H1 (cell line): ENCODE measurements around the gene CMBL. TPM values are rescaled to one million over a fixed set of nuclear protein-coding genes. Genes with fewer than 3 reads are reported as not detected.
A peak's percentile ranks its signal among the peaks of the same experiment; 100 is the strongest.

Experiments used
- E2F6 ChIP-seq: IDR thresholded peaks from 2 replicates; pipeline ENCODE4 v1.6.1; 2012; ENCODE audit warnings: inconsistent platforms
- EZH2 ChIP-seq: fragments of 200-600 bp; sonication (generic); IDR thresholded peaks from 2 replicates; pipeline ENCODE4 v1.7.1; 2012; ENCODE audit warnings: low read depth, mild to moderate bottlenecking, moderate library complexity, low read length, inconsistent platforms; ENCODE audit not compliant: severe bottlenecking
- GABPA ChIP-seq: IDR thresholded peaks from 2 replicates; pipeline ENCODE4 v1.6.1; 2011; ENCODE audit warnings: mild to moderate bottlenecking, low read length, moderate library complexity, borderline replicate concordance; ENCODE audit not compliant: insufficient read depth
- MAFK ChIP-seq: IDR thresholded peaks from 2 replicates; pipeline ENCODE4 v1.6.1; 2012; ENCODE audit warnings: low read depth, mild to moderate bottlenecking, improper control_type of control experiment, low read length
- NANOG ChIP-seq: IDR thresholded peaks from 2 replicates; pipeline ENCODE4 v1.6.1; 2011; ENCODE audit warnings: low read length, low read depth, mild to moderate bottlenecking, inconsistent platforms; ENCODE audit not compliant: insufficient read depth, poor library complexity, severe bottlenecking
- SP1 ChIP-seq: IDR thresholded peaks from 2 replicates; pipeline ENCODE4 v1.6.1; 2011; ENCODE audit warnings: low read depth, low read length
- TAF1 ChIP-seq: IDR thresholded peaks from 2 replicates; pipeline ENCODE4 v1.6.1; 2011; ENCODE audit warnings: mild to moderate bottlenecking, low read depth, low read length
- polyA plus RNA-seq, 7 experiments: library from polyadenylated mRNA; depleted of rRNA in 3 of 7; stranded (reverse) in 5 of 7; unstranded in 2 of 7; fragments of >200 nt in 5 of 7; fragments of 200-250 nt in 2 of 7; gene quantifications; 1 replicate in 5 of 7; 2 replicates in 1 of 7; 4 replicates in 1 of 7; pipeline versions ENCODE4 v1.2.1 to v1.2.3, GENCODE V29; 2011 to 2013; ENCODE audit warnings: missing spikeins in 2 of 7, mixed read lengths in 2 of 7
- total RNA-seq: library from RNA; stranded (reverse); fragmentation: NEBNext Ultra II Directional; extraction: Animal tissue kit (Norgen Biotek cat#: 25700); gene quantifications from 2 replicates; pipeline ENCODE4 v1.2.1, GENCODE V29; 2021

The CMBL gene
- total and polyA plus RNA-seq, 2 of the 8 experiments (the other 6 are each of a cell fraction or from before 2014, with no cell fraction given) = 27.9 to 32.1 TPM

GRCh38 chr5:10249948-10250805, 57.5 kb downstream of the CMBL start, which contains the start of gene CCT5 (continued):
- TF ChIP-seq MAFK (no peak), NANOG (no peak), GABPA (no peak), SP1 (peak; percentile 52; the same call in 1 of the 2 replicates), TAF1 (peak; percentile 95), EZH2 (no peak), E2F6 (peak; percentile 17; the same call in 1 of the 2 replicates)
- TF ChIP-seq, all 59 proteins: peak for 22
